CD4-positive, alpha-beta memory T cell (primary cell): ENCODE measurements around the gene C1QTNF7. TPM values are rescaled to one million over a fixed set of nuclear protein-coding genes. Genes with fewer than 3 reads are reported as not detected.

Experiments
- polyA plus RNA-seq, 2 donors: library from polyadenylated mRNA; unstranded; fragments of 300-500 nt; fragmentation: Illumina TruSeq; gene quantifications; one replicate each; pipeline ENCODE4 v1.2.3, GENCODE V29; 2021
- total RNA-seq, 2 experiments: library from RNA; stranded (reverse); gene quantifications; one replicate each; pipeline ENCODE4 v1.2.3, GENCODE V29; 2021

Gene C1QTNF7
- total and polyA plus RNA-seq, 4 experiments from 2014 or later = not detected

Other genes with a start within 250 kb of the C1QTNF7 start
- under 1 TPM in 1 of 2 experiments, not detected in 1; 0.22 TPM for gene CC2D2A, start 41.8 kb downstream of the C1QTNF7 start, total RNA-seq
- gene CC2D2A, start 41.8 kb downstream of the C1QTNF7 start, polyA plus RNA-seq = under 1 TPM in 1 of 2 donors, not detected in 1; 0.20 TPM
- 10 to 100 TPM; 62.2 to 62.8 TPM for gene FBXL5, start 227.3 kb downstream of the C1QTNF7 start, total RNA-seq
- 100 to 1,000 TPM in 1 of 2 donors, 10 to 100 TPM in 1; 88.5 to 203 TPM for gene FBXL5, start 227.3 kb downstream of the C1QTNF7 start, polyA plus RNA-seq